HepG2 (cell line): ENCODE measurements around the gene MYORG. TPM values are rescaled to one million over a fixed set of nuclear protein-coding genes. Genes with fewer than 3 reads are reported as not detected.
A peak's percentile ranks its signal among the peaks of the same experiment; 100 is the strongest.

Experiments used
- ATF7-NPFF ChIP-seq: sonication (generic); formaldehyde crosslinking; IDR thresholded peaks from 2 replicates; pipeline ENCODE4 v1.8.1; 2023; ENCODE audit warnings: mild to moderate bottlenecking, low read depth, missing genetic modification reagents, moderate library complexity
- CBX2 ChIP-seq, 2 experiments: fragments of 200-600 bp in 1 of 2; sonication (generic); formaldehyde crosslinking in 1 of 2; IDR thresholded peaks; 2 replicates each; pipeline versions ENCODE4 v1.7.0 to v1.8.1; 2018 to 2022; ENCODE audit warnings: low read depth in 2 of 2, low read length in 1 of 2, mild to moderate bottlenecking in 1 of 2, missing genetic modification reagents in 1 of 2
- DR1 ChIP-seq: sonication (generic); formaldehyde crosslinking; IDR thresholded peaks from 2 replicates; pipeline ENCODE4 v1.8.0; 2021; ENCODE audit warnings: mild to moderate bottlenecking, missing genetic modification reagents, inconsistent platforms
- E2F1 ChIP-seq: sonication (generic); formaldehyde crosslinking; IDR thresholded peaks from 2 replicates; pipeline ENCODE4 v1.5.0; 2020; ENCODE audit warnings: missing genetic modification reagents
- FUBP1 ChIP-seq: sonication (generic); formaldehyde crosslinking; IDR thresholded peaks from 2 replicates; pipeline ENCODE4 v1.5.1; 2020; ENCODE audit warnings: missing genetic modification reagents, mild to moderate bottlenecking, borderline replicate concordance
- HHEX ChIP-seq: IDR thresholded peaks from 2 replicates; pipeline ENCODE4 v1.6.1; 2016; ENCODE audit warnings: control low read depth
- HNF1B ChIP-seq: sonication (generic); formaldehyde crosslinking; IDR thresholded peaks from 2 replicates; pipeline ENCODE4 v1.5.1; 2020; ENCODE audit warnings: mild to moderate bottlenecking, moderate library complexity, missing genetic modification reagents
- JUN ChIP-seq: sonication (generic); formaldehyde crosslinking; IDR thresholded peaks from 2 replicates; pipeline ENCODE4 v1.4.0; 2020; ENCODE audit warnings: mild to moderate bottlenecking, missing genetic modification reagents
- NFYB ChIP-seq: sonication (generic); formaldehyde crosslinking; IDR thresholded peaks from 2 replicates; pipeline ENCODE4 v1.4.0; 2020; ENCODE audit warnings: missing genetic modification reagents
- RCOR2 ChIP-seq: IDR thresholded peaks from 2 replicates; pipeline ENCODE4 v1.6.1; 2016; ENCODE audit warnings: missing biosample characterization, missing genetic modification reagents
- SAFB2 ChIP-seq: sonication (generic); formaldehyde crosslinking; IDR thresholded peaks from 2 replicates; pipeline ENCODE4 v1.5.1; 2020; ENCODE audit warnings: missing genetic modification reagents, low read depth, mild to moderate bottlenecking, borderline replicate concordance
- ZBTB7A ChIP-seq: sonication (generic); formaldehyde crosslinking; IDR thresholded peaks from 2 replicates; pipeline ENCODE4 v1.8.0; 2022; ENCODE audit warnings: mild to moderate bottlenecking, missing genetic modification reagents
- ZNF10 ChIP-seq: sonication (generic); formaldehyde crosslinking; IDR thresholded peaks from 2 replicates; pipeline ENCODE4 v1.4.0; 2020; ENCODE audit warnings: mild to moderate bottlenecking, low read depth, missing genetic modification reagents, borderline replicate concordance
- ZNF362 ChIP-seq: sonication (generic); formaldehyde crosslinking; IDR thresholded peaks from 2 replicates; pipeline ENCODE4 v1.4.0; 2020; ENCODE audit warnings: missing genetic modification reagents, mild to moderate bottlenecking, borderline replicate concordance
- ZNF512B ChIP-seq: sonication (generic); formaldehyde crosslinking; IDR thresholded peaks from 2 replicates; pipeline ENCODE4 v1.5.1; 2020; ENCODE audit warnings: missing genetic modification reagents, mild to moderate bottlenecking, borderline replicate concordance
- ZNF543 ChIP-seq: sonication (generic); formaldehyde crosslinking; IDR thresholded peaks from 2 replicates; pipeline ENCODE4 v1.4.0; 2020; ENCODE audit warnings: mild to moderate bottlenecking, missing genetic modification reagents
- ZNF747 ChIP-seq: sonication (generic); formaldehyde crosslinking; IDR thresholded peaks from 2 replicates; pipeline ENCODE4 v1.8.1; 2023; ENCODE audit warnings: missing genetic modification reagents, mild to moderate bottlenecking, borderline replicate concordance
- ZNF781 ChIP-seq: sonication (generic); formaldehyde crosslinking; IDR thresholded peaks from 2 replicates; pipeline ENCODE4 v1.5.1; 2020; ENCODE audit warnings: borderline replicate concordance, mild to moderate bottlenecking, missing genetic modification reagents; ENCODE audit errors: not compliant biosample characterization
- polyA plus RNA-seq, 8 experiments: library from polyadenylated mRNA; depleted of rRNA in 3 of 8; stranded (reverse) in 7 of 8; unstranded in 1 of 8; fragments of >200 nt; fragmentation: Illumina TruSeq in 4 of 8; extraction: Trizol in 4 of 8; gene quantifications; 2 replicates each; pipeline versions ENCODE4 v1.2.1 to v1.2.3, GENCODE V29; 2011 to 2016; ENCODE audit warnings: low read depth in 4 of 8, missing spikeins in 1 of 8, mixed read lengths in 1 of 8; ENCODE audit not compliant: insufficient read depth in 1 of 8
- total RNA-seq, 5 experiments: library from RNA; depleted of rRNA; stranded (reverse); fragments of >200 nt; fragmentation: Illumina TruSeq; extraction: Trizol; gene quantifications; 2 replicates each; pipeline ENCODE4 v1.2.3, GENCODE V29; 2016; ENCODE audit warnings: low read depth in 1 of 5
- TF ChIP-seq, protein P1 (sequence below): IDR thresholded peaks from 2 replicates; pipeline ENCODE4 v1.6.1; 2016; ENCODE audit warnings: missing genetic modification reagents, missing compliant biosample characterization

Gene MYORG
- total and polyA plus RNA-seq, 2 of the 13 experiments (the other 11 are each of a cell fraction or from before 2014, with no cell fraction given), result 11.1 to 22.4 TPM

DNA sequence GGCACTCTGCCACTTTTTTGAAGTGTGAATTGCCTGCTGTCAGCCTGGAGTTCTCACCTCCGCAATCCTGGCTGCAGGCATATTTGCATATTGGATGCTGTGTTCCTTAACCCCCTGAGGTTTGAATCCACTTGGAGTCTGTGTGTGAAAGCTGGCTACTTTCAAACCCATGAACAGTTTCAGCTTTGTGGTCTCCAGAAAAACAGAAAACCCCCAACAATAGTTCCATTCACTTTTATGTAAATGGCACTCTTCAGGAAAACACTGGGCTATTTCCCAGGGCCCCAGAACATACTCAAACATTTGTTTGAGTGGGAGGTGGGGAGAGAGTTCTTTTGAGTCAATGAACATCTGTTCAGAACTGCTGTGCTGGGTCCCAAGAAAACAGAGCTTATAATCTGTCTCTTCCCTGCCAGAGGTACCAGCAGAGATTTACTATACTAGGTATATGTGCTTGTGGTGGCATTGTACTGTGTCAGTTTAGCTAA lies 42.3 kb downstream of the MYORG start (continued):
- TF ChIP-seq FUBP1 (CRISPR knock-in tag) (no peak), SAFB2 (no peak), E2F1 (CRISPR knock-in tag) (no peak), ZNF362 (no peak; the same call in 1 of the 2 replicates), HHEX (CRISPR knock-in tag) (no peak), CBX2 (IDR thresholded peaks at IDR 0.05; ENCODE audit: low read depth, low read length) (no peak), CBX2 (CRISPR knock-in tag; IDR thresholded peaks at IDR 0.05; ENCODE audit: low read depth) (no peak), ZNF781 (CRISPR knock-in tag) (no peak), ATF7-NPFF (CRISPR knock-in tag) (no peak), HNF1B (no peak), ZNF747 (no peak), NFYB (CRISPR knock-in tag) (no peak), RCOR2 (peak; percentile 17; the same call in 1 of the 2 replicates), JUN (CRISPR knock-in tag) (no peak), ZNF543 (no peak), ZBTB7A (CRISPR knock-in tag) (no peak), DR1 (no peak), ZNF10 (CRISPR knock-in tag) (no peak), ZNF512B (no peak)
- TF ChIP-seq, protein P1, sequence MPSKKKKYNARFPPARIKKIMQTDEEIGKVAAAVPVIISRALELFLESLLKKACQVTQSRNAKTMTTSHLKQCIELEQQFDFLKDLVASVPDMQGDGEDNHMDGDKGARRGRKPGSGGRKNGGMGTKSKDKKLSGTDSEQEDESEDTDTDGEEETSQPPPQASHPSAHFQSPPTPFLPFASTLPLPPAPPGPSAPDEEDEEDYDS, result no peak
